Liver (tissue), 9 donors: Measurements from ENCODE around the gene SLC16A10. TPM values are rescaled to one million over a fixed set of nuclear protein-coding genes. Genes with fewer than 3 reads are reported as not detected.

Experiments
- DNase-seq: peaks from one replicate; pipeline ENCODE4 v3.0.0-alpha.2; 2017; ENCODE audit warnings: low spot score
- H3K27ac ChIP-seq, 2 donors: one replicate each; pipeline ENCODE4 v1.7.0; 2013; ENCODE audit warnings: inconsistent platforms in 2 of 2, low read length in 2 of 2, control low read depth in 1 of 2, low read depth in 1 of 2, mild to moderate bottlenecking in 1 of 2
- H3K27me3 ChIP-seq, 4 donors: one replicate each; pipeline versions ENCODE4 v1.6.1 to v1.7.0; 2013; ENCODE audit warnings: low read length in 3 of 4, inconsistent platforms in 1 of 4, mild to moderate bottlenecking in 1 of 4, moderate library complexity in 1 of 4; ENCODE audit not compliant: control insufficient read depth in 4 of 4, insufficient read depth in 4 of 4
- H3K36me3 ChIP-seq, 4 donors: one replicate each; pipeline versions ENCODE4 v1.6.1 to v1.7.0; 2013; ENCODE audit warnings: low read length in 3 of 4, mild to moderate bottlenecking in 3 of 4, low read depth in 1 of 4, moderate library complexity in 1 of 4; ENCODE audit not compliant: control insufficient read depth in 4 of 4, insufficient read depth in 3 of 4
- H3K4me1 ChIP-seq, 4 donors: one replicate each; pipeline versions ENCODE4 v1.6.1 to v1.7.0; 2013; ENCODE audit warnings: low read length in 3 of 4, mild to moderate bottlenecking in 3 of 4, moderate library complexity in 1 of 4; ENCODE audit not compliant: control insufficient read depth in 4 of 4, insufficient read depth in 4 of 4
- H3K4me3 ChIP-seq, 3 donors: one replicate each; pipeline versions ENCODE4 v1.6.1 to v1.7.0; 2013; ENCODE audit warnings: low read length in 3 of 3, control low read depth in 1 of 3, low read depth in 1 of 3, mild to moderate bottlenecking in 1 of 3
- H3K9ac ChIP-seq, 2 donors: one replicate each; pipeline ENCODE4 v1.7.0; 2013; ENCODE audit warnings: low read length in 2 of 2, mild to moderate bottlenecking in 2 of 2, moderate library complexity in 2 of 2, control low read depth in 1 of 2, low read depth in 1 of 2
- H3K9me3 ChIP-seq, 4 donors: one replicate each; pipeline versions ENCODE4 v1.6.1 to v1.7.0; 2013; ENCODE audit warnings: low read length in 3 of 4; ENCODE audit not compliant: control insufficient read depth in 4 of 4
- EGR1 ChIP-seq, 2 donors: IDR thresholded peaks; 2 replicates each; pipeline ENCODE4 v1.6.1; 2016 to 2018; ENCODE audit warnings: antibody characterized with exemption in 2 of 2, low read depth in 2 of 2
- FOXA2 ChIP-seq: IDR thresholded peaks from 2 replicates; pipeline ENCODE4 v1.6.1; 2016; ENCODE audit warnings: antibody characterized with exemption
- GABPA ChIP-seq, 2 donors: IDR thresholded peaks in 1 of 2; conservative IDR thresholded peaks in 1 of 2; 2 replicates each; pipeline ENCODE4 v1.6.1; 2016; ENCODE audit warnings: antibody characterized with exemption in 2 of 2, mild to moderate bottlenecking in 1 of 2, moderate library complexity in 1 of 2
- HNF4A ChIP-seq, 2 donors: conservative IDR thresholded peaks; 2 replicates each; pipeline ENCODE4 v1.6.1; 2016; ENCODE audit warnings: antibody characterized with exemption in 2 of 2, mild to moderate bottlenecking in 2 of 2
- HNF4G ChIP-seq: IDR thresholded peaks from 2 replicates; pipeline ENCODE4 v1.6.1; 2016; ENCODE audit warnings: antibody characterized with exemption
- JUND ChIP-seq, 2 donors: IDR thresholded peaks; 2 replicates each; pipeline ENCODE4 v1.6.1; 2016; ENCODE audit warnings: antibody characterized with exemption in 2 of 2
- REST ChIP-seq: IDR thresholded peaks from 2 replicates; pipeline ENCODE4 v1.6.1; 2016; ENCODE audit warnings: antibody characterized with exemption, mild to moderate bottlenecking
- RXRA ChIP-seq, 2 donors: IDR thresholded peaks; 2 replicates each; pipeline ENCODE4 v1.6.1; 2017 to 2018; ENCODE audit warnings: antibody characterized with exemption in 2 of 2, mild to moderate bottlenecking in 1 of 2
- SP1 ChIP-seq: IDR thresholded peaks from 2 replicates; pipeline ENCODE4 v1.6.1; 2018; ENCODE audit warnings: antibody characterized with exemption, mild to moderate bottlenecking
- WGBS: extraction: QIAGEN DNeasy Blood & Tissue Kit; methylation state at CpG from one replicate; pipeline ENCODE4 v1.1.7; 2013; 5-methylcytosine and 5-hydroxymethylcytosine counted together
- polyA plus RNA-seq, 2 donors: library from polyadenylated mRNA; stranded (reverse) in 1 of 2; unstranded in 1 of 2; fragments of 200-250 nt in 1 of 2; fragments of >200 nt in 1 of 2; fragmentation: Nextera tagmentation in 1 of 2; extraction: Ambion mirVana in 1 of 2; gene quantifications; one replicate each; pipeline versions ENCODE4 v1.2.1 to v1.2.3, GENCODE V29; 2013 to 2015
- total RNA-seq, 2 donors: library from RNA; depleted of rRNA; stranded (reverse); fragments of >200 nt; gene quantifications; one replicate each; pipeline ENCODE4 v1.2.3, GENCODE V29; 2014
- TF ChIP-seq, protein P1 (sequence below): IDR thresholded peaks from 2 replicates; pipeline ENCODE4 v1.6.1; 2016; ENCODE audit warnings: antibody characterized with exemption
- TF ChIP-seq, protein P2 (sequence below): fragments of 150-350 bp; IDR thresholded peaks from 2 replicates; pipeline ENCODE4 v1.5.1; 2017; ENCODE audit warnings: improper control_type of control experiment, low read depth, low read length; ENCODE audit not compliant: missing input control
- donor health status: healthy.
- donor health status: healthy.
- donor health status: healthy.
- donor health status: healthy.
- donor health status: healthy.

The SLC16A10 gene
- total and polyA plus RNA-seq, 4 donors = 1.8 to 16.7 (median 8.4) TPM

DNA sequence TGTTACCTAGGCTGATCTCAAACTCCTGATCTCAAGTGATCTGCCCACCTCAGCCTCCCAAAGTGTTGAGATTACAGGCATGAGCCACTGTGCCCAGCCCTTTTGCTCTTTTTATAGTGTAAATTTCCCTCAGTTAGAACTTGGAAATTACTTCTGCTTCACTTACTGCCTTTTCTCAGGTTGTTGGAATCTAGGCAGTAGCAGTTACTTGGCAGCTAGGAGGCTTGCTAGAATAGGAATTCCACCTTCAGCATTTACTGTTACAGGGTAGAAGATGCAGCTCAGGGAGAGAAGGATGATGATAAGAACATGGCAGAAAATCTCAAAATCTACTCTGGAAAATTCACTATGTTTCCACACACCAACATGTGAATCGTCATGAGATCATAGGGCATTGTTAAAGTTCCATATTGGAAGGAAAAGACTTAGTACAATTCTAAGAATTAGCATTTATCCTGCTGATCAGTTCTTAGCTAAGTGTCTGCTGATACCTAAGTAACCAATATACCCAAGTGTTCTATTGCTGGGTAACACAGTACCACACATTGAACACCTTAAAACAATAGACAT, 182.2 kb downstream of the SLC16A10 start:
- H3K4me3 ChIP-seq = no peak overlapping the region
- no peak overlapping the region for H3K9ac ChIP-seq
- 100% methylated on average over 1 of the region's 1 CpG for WGBS
- no peaks in the 10 kb centered on the region for H3K27me3 ChIP-seq
- TF ChIP-seq FOXA2 (no peak), SP1 (no peak), HNF4G (no peak), GABPA (IDR thresholded peaks at IDR 0.05 in 1 of 2, conservative IDR thresholded peaks at IDR 0.05 in 1 of 2) (no peak), JUND (IDR thresholded peaks at IDR 0.05) (no peak), EGR1 (IDR thresholded peaks at IDR 0.05; ENCODE audit: low read depth in 2 of 2) (no peak), REST (no peak), RXRA (IDR thresholded peaks at IDR 0.05) (no peak), HNF4A (conservative IDR thresholded peaks at IDR 0.05) (no peak)
- TF ChIP-seq, protein P1, sequence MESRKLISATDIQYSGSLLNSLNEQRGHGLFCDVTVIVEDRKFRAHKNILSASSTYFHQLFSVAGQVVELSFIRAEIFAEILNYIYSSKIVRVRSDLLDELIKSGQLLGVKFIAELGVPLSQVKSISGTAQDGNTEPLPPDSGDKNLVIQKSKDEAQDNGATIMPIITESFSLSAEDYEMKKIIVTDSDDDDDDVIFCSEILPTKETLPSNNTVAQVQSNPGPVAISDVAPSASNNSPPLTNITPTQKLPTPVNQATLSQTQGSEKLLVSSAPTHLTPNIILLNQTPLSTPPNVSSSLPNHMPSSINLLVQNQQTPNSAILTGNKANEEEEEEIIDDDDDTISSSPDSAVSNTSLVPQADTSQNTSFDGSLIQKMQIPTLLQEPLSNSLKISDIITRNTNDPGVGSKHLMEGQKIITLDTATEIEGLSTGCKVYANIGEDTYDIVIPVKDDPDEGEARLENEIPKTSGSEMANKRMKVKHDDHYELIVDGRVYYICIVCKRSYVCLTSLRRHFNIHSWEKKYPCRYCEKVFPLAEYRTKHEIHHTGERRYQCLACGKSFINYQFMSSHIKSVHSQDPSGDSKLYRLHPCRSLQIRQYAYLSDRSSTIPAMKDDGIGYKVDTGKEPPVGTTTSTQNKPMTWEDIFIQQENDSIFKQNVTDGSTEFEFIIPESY = no peak
- TF ChIP-seq, protein P2, sequence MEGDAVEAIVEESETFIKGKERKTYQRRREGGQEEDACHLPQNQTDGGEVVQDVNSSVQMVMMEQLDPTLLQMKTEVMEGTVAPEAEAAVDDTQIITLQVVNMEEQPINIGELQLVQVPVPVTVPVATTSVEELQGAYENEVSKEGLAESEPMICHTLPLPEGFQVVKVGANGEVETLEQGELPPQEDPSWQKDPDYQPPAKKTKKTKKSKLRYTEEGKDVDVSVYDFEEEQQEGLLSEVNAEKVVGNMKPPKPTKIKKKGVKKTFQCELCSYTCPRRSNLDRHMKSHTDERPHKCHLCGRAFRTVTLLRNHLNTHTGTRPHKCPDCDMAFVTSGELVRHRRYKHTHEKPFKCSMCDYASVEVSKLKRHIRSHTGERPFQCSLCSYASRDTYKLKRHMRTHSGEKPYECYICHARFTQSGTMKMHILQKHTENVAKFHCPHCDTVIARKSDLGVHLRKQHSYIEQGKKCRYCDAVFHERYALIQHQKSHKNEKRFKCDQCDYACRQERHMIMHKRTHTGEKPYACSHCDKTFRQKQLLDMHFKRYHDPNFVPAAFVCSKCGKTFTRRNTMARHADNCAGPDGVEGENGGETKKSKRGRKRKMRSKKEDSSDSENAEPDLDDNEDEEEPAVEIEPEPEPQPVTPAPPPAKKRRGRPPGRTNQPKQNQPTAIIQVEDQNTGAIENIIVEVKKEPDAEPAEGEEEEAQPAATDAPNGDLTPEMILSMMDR = no peak
- DNase-seq = no peak
- H3K9me3 ChIP-seq = peaks cover 0 to 3% (median under 1%) of the 10 kb centered on the region in 4 donors
- no peak overlapping the region for H3K27ac ChIP-seq
- peaks cover 11 to 36% (median 24%) of the 10 kb centered on the region in 4 donors for H3K36me3 ChIP-seq
- no peaks in the 10 kb centered on the region for H3K4me1 ChIP-seq

DNA sequence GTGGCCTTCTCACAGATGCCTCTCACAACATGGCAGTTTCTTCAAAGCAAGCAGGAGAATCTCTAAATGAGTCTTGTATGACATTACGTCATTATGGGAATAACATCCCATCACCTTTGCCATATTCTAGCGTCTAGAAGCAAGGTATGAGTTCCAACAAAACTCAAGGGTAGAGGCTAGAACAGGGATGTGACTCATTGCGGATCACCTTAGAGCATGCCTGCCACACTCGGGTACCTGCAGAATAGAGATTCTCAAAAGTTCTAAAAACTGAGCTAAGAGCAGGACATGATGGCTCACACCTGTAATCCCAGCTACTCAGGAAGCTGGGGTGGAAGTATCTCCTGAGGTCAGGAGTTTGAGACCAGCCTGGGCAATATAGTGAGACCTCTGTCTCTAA, 182.8 kb downstream of the SLC16A10 start:
- peaks cover 14 to 39% (median 28%) of the 10 kb centered on the region in 4 donors for H3K36me3 ChIP-seq
- no peaks in the 10 kb centered on the region for H3K27me3 ChIP-seq
- H3K9me3 ChIP-seq = peaks cover 0 to 5% (median 3%) of the 10 kb centered on the region in 4 donors
- no peak overlapping the region for H3K4me3 ChIP-seq
- TF ChIP-seq JUND (IDR thresholded peaks at IDR 0.05) (no peak), EGR1 (IDR thresholded peaks at IDR 0.05; ENCODE audit: low read depth in 2 of 2) (no peak)
- TF ChIP-seq, protein P2 = no peak
- no peak overlapping the region for H3K9ac ChIP-seq
- H3K4me1 ChIP-seq = no peaks in the 10 kb centered on the region
- no peak for DNase-seq
- WGBS = 99% methylated on average over 4 of the region's 4 CpGs
- no peak overlapping the region for H3K27ac ChIP-seq
